ENCODE results near the gene TMEM181.
"Not testable (repeated sequence)": the region's sequence is repeated elsewhere in the genome, so short reads cannot be mapped to it uniquely, and the experiment has no call there.

TMEM181 gene

DNA sequence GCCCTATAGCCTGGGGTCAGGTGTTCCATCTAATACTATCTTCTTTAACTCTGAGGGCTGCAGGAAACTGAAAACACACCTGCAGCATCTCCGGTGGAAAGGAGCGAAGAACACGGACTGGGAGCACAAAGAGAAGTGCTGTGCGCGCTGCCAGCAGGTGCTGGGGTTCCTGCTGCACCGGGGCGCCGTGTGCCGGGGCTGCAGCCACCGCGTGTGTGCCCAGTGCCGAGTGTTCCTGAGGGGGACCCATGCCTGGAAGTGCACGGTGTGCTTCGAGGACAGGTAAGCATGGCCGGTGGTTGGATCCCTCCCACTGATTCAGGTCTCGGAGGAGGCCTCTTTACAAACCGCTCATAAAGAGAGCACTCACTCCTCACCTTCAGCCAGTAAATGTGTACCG is 105.4 kb downstream of the TMEM181 start:
- no peak for DNase-seq

DNA sequence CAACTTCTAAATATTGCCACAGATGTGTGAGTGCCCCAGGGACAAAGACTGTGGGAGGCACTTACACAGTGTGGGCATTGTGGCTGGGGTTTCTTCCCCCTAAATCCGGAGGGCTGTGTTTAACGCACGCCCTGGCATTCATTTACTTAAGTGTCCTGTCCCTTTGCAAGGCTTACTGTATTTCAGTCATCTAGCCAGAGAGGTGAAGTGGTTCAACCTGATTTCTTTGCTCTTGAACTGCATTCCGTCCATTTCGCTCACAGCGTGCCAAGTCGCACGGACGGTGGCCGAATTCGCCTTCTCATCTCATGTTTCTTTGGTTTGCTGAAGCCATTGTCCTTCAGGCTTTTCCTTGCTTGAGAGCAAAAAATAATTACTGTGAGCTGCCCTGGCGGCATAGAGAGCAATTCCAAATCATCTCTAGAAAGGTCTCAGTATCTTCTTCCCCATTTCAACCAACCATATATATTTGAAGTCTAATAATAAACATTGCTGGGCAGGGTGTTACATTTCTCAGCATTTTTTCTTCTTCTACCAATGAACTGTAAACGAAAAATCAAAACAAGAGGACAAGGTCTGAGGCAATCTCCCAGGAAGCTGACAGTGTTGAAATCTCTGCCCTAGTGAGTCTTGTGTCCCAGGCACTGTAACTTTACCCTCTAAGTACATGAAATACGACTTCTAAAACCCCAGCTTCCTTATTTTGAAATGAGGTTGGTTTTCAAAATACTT is 106.9 kb downstream of the TMEM181 start:
- no peak for DNase-seq

DNA sequence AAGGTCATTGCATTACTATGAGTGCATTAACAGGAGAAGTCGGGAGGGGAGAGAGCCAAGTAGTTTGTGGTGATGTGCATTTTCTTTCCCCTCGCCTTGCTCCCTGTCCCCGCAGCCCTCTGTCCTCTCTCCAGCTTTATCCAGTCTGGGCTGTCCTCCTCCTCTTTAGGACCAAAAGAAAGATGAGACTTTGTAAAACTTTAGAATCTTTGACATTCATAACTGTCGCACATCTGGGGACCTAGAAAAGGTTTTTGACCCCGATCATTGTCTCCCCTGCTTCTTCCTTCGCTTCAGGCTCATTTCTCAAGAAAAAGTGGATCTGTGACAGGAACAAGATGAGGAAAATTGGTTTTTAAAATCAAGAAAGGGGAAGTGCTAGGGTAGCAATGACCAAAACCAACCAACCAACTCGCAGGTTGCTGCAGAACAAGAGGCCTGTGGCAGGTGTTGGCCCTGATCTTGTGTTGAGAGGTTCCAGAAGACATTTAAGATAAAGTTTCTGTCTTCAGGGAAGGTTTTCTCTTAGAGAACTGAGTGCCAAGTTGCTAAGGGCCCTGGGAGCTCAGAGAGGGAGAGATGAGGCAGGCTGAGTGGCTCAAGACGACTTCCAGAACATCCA is 107.6 kb downstream of the TMEM181 start:
- DNase-seq, result no peak

DNA sequence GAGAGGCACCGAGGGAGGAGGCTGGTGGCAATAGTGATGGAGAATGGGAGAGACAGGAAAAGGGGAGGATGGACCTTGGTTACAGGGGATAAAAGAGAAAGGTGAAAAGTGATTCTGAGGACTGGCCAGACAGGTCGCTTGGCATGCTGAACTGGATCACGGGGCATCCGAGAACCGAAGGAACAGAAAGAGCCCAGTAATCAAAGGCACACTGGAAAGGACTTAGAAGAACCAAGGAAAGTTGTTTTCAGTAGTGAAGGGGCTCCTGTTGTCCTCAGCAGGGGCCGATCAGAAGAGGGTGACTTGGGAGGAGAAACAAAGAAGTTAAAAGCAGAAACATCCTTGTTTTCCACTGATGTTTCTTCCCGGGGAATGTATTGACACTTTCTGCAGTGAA is 108.8 kb downstream of the TMEM181 start:
- no peak for DNase-seq

DNA sequence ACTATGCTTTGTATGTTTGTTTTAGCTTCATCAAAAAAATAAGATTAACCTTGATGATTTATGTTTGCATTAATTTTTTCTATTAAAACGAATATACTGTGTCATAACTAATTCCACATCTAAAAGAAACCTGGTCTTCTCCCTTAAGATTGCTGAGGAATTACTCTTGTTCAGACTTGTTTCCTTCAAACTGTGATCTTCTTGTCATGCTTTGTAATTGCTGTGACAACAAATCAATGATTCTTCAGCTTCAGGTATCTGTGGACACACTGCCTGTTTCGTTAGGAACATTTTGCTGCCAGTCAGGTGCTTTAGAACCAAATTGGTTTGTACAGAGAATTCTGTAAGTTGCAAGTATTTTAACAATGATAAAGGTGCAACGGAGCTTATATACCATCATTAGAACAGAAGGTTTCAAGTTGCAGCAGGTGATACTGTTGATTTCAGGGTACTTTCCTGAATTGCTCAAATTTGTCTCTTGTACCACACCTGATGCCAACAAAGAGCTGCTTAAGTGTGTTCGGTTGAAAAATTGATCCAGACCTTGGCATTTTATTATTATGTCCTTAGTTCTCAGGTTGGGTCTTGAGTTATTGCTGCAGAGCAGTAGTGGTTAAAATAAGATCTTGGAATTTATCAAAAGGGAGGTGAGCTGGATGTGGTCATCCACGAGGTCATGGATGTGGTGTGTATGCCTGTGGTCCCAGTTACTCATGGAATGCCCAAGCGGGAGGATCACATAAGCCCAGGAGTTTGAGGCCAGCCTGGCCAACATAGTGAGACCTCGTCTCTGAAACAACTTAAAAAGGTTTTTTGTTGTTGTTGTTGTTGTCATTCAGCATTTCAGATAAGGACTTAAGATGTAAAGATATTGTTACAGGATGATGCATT is 109.5 kb downstream of the TMEM181 start:
- DNase-seq, result no peak

DNA sequence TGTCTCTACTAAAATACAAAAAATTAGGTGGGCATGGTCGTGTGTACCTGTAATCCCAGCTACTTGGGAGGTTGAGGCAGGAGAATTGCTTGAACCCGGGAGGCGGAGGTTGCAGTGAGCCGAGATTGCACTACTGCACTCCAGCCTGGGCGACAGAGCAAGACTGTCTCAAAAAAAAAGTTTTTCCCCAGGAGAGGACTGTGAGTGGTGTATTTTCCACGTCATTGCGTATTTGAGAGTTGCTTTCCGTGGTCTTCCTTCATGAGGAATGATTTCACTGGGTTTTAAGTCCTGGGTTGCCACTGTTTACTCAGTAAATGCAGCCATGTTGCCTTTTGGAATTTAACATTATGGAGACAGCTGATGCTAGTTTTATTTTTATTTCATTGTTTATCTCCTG is 112.2 kb downstream of the TMEM181 start:
- DNase-seq, result not testable (repeated sequence)

DNA sequence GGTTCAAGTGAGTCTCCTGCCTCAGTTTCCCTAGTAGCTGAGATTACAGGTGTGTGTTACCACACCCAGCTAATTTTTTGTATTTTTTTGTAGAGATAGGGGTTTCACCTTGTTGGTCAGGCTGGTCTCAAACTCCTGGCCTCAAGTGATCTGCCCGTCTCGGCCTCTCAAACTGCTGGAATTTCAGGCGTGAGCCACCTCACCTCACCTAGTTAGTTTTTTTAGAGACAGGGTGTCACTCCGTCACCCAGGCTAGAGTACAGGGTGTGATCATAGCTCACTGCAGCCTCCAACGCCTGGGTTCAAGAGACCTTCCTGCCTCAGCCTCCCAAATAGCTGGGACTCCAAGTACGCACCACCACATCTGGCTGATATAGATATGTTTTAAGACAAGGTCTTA is 112.8 kb downstream of the TMEM181 start:
- no peak for DNase-seq

DNA sequence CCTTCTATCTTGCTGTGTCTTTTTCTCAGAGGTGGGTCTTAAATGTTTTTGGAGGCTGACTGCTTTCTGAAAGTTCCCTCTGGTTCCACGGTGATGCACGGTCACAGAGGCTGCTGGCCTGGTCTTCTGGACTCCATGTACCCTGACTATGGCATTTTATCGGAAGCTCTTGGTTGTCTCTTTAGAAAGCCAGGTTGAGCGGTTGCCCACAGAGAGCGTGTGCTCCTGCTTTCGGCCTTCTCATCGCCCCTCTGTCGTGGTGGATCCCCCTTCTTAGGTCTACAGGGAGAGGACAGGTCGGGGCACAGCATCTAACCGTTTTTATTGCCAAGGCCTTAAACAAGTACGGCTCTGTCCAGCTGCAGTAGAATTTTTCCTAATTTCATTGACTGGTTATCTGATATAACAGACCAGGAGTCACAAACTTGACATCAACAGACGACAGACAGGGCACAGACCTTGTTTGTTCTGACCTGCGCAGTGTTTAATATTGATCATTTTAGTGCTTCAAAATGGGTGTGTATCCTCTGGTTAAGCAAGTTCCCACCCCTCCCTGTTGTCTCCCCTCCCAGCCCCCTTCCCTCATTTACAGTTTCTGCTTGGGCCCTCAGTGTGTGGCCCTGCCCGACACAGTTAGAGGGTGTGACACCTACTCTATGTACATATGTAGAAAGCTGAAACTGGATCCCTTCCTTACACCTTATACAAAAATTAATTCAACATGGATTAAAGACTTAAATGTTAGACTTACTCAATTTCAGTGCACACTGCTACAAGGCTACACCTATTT is 114.6 kb downstream of the TMEM181 start:
- DNase-seq, result no peak

DNA sequence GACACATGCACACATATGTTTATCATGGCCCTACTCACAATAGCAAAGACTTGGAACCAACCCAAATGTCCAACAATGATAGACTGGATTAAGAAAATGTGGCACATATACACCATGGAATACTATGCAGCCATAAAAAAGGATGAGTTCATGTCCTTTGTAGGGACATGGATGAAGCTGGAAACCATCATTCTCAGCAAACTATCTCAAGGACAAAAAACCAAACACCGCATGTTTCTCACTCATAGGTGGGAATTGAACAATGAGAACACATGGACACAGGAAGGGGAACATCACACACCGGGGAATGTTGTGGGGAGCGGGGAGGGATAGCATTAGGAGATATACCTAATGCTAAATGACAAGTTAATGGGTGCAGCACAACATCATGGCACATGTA is 117.2 kb downstream of the TMEM181 start:
- not testable (repeated sequence) for DNase-seq

DNA sequence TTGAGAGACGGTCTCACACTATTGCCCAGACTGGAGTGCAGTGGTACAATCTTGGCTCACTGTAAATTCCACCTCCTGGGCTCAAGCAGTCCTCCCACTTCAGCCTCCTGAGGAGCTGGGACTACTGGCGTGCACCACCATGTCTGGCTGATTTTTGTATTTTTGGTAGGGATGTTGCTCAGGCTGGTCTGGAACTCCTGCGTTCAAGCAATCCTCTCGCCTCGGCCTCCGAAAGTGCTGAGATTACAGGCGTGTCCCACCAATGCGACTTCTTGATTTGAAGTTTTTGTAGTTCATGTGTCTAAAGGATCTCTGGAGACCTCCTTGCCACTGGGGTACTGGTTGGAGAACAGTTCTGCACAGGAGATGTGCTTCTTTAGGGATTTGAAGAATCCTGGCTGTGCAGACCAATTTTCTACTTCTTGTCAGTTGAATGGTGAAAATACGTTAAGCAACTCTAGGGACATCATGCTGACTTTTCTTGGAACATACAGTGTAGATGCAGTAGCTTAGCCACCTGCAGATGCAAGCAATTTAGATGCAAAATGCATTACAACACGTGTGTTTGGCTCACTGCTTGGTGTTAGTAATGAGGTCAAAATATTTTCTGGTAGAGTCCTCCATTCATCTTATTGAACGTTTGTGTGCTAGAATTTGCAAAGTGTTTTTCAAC is 118.2 kb downstream of the TMEM181 start:
- no peak for DNase-seq

DNA sequence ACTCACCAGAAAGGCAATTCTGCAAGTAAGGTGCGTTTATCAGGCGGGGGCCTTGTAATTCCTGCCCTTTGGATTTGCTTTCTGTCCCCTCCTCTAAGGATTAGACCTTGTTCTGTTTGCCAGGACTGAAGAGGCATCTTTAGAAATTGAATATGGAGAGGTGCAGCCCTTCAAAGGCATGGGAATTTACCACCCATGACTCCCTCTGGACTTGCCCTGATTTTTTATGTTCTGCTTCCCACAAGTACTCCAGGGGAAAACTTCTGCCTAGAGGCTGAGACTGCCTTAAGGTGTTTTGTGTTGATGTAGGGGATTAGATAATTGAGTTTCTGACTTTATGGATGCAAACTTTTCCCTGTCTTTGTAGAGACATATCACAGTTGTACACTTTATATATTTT is 120.1 kb downstream of the TMEM181 start:
- no peak for DNase-seq

DNA sequence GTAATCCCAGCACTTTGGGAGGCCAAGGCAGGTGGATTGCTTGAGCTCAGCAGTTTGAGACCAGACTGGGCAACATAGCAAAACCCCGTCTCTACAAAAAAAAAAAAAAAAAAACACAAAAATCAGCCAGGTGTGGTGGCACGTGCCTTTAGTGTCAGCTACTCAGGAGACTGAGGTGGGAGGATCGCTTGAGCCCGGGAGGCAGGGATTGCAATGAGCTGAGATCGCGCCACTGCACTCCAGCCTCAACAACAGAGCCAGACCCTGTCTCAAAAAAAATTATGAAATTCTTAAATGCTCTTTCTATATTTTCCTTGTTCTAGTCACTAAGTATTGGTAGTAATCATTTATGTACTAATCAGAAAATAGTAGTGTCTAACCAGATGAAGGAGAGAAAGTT is 120.6 kb downstream of the TMEM181 start:
- DNase-seq, result no peak

DNA sequence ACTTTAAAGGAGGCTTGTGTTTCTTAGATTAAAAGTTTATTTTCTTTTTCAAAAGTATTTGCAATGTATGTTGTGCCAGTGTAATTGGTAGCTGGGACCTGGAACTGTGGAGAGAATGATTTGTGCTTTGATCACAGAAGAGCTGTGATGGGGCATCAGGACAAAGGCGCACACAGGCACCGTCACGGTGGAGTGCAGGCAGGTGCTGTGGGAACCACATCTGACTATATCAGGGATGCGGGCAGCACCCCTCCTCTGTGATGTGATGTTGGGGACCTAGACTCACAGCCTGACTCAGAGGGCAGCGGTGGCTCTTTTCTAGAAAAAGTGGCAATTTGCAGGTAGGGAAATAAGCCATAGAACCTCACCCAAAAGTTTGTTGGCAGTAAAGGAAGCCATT is 124.4 kb downstream of the TMEM181 start:
- DNase-seq, result no peak

DNA sequence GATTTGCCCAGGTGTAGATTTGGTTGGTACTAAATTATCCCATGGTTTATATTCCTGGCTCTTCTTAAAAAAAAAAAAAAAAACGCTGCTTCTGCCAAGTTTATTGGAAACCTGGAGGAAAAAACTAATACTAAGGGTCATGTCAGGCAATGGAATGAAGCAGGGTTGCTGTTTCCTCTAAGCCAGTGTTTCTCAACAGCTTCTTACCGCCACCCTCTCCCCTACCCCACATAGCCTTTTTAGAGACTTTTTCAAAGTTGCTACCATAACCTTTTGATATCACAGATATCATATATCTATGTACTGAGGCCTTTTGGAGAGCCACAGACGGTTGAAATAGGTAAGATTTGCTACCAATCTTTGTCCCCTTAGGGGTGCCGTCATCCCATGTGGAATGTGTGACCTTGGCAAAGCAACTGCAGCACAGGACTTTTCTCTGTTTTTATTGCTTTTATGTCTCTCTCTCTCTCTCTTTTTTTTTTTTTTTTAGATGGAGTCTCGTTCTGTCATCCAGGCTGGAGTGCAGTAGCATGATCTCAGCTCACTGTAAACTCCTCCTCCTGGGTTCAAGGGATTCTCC is 124.9 kb downstream of the TMEM181 start:
- DNase-seq, result no peak

All from NCI-H524 (cell line).